ENCODE measurements around the gene CIAO3. TPM values are rescaled to one million over a fixed set of nuclear protein-coding genes. Genes with fewer than 3 reads are reported as not detected.
"Not testable (repeated sequence)": the region's sequence is repeated elsewhere in the genome, so short reads cannot be mapped to it uniquely, and the experiment has no call there.

The CIAO3 gene
- total RNA-seq, 1 donor from 2014 or later, result 37.6 TPM

- intact Hi-C loops (cut with micrococcal nuclease), result no loop called here
These were observed 45.9 kb downstream of the CIAO3 start for GRCh38 chr16:694863-695354.

GRCh38 chr16:694187-694862 is 46.5 kb downstream of the CIAO3 start:
- intact Hi-C loops (cut with micrococcal nuclease), result no loop called here

GRCh38 chr16:693766-694165 is 47.0 kb downstream of the CIAO3 start:
- intact Hi-C loops (cut with micrococcal nuclease), result no loop called here

GRCh38 chr16:693364-693763 is 47.4 kb downstream of the CIAO3 start:
- intact Hi-C loops (cut with micrococcal nuclease), result no loop called here

- intact Hi-C loops (cut with micrococcal nuclease), result no loop called here
These were observed 48.3 kb downstream of the CIAO3 start for GRCh38 chr16:692356-693108.

GRCh38 chr16:691242-691641 is 49.6 kb downstream of the CIAO3 start:
- intact Hi-C loops (cut with micrococcal nuclease), result not testable (repeated sequence)

- intact Hi-C loops (cut with micrococcal nuclease), result no loop called here
These were observed 51.5 kb downstream of the CIAO3 start for GRCh38 chr16:689175-689897.

GRCh38 chr16:687499-687898 is 53.3 kb downstream of the CIAO3 start:
- intact Hi-C loops (cut with micrococcal nuclease), result no loop called here

GRCh38 chr16:686459-687260 is 54.1 kb downstream of the CIAO3 start:
- intact Hi-C loops (cut with micrococcal nuclease), result no loop called here

- intact Hi-C loops (cut with micrococcal nuclease), result no loop called here
These were observed 54.8 kb downstream of the CIAO3 start for GRCh38 chr16:685967-686366.

GRCh38 chr16:684961-685696 is 55.7 kb downstream of the CIAO3 start:
- intact Hi-C loops (cut with micrococcal nuclease), result loop anchor here (1.0 kb wide), 1 partner anchor 49 kb away; the partner anchor contains the start of gene METTL26

GRCh38 chr16:684071-684794 is 56.6 kb downstream of the CIAO3 start, which contains the start of gene JMJD8:
JMJD8 (minus strand) TSS chr16:684334; CDS start chr16:684319, 15 bp downstream.
- intact Hi-C loops (cut with micrococcal nuclease), result loop anchor here (1.0 kb wide), 1 partner anchor 48 kb away; the partner anchor contains the start of gene METTL26

GRCh38 chr16:683396-684070 is 57.3 kb downstream of the CIAO3 start:
- intact Hi-C loops (cut with micrococcal nuclease), result loop anchor here (1.0 kb wide), 1 partner anchor 47 kb away; the partner anchor contains the start of gene METTL26

- intact Hi-C loops (cut with micrococcal nuclease), result no loop called here
These were observed 58.1 kb downstream of the CIAO3 start for GRCh38 chr16:682493-683395.

GRCh38 chr16:681746-682427 is 58.9 kb downstream of the CIAO3 start:
- intact Hi-C loops (cut with micrococcal nuclease), result no loop called here

GRCh38 chr16:680967-681745 is 59.6 kb downstream of the CIAO3 start:
- intact Hi-C loops (cut with micrococcal nuclease), result loop anchor here (1.0 kb wide), 1 partner anchor 44 kb away; no protein-coding TSS in a partner anchor
